PFSK-1 (cell line): ENCODE data around the gene KHDC4.

Experiments
- POLR2AphosphoS5 ChIP-seq: IDR thresholded peaks from 2 replicates; pipeline ENCODE4 v1.6.1; 2012; ENCODE audit warnings: low read depth, mild to moderate bottlenecking, control low read depth, low read length, moderate library complexity
- REST ChIP-seq, 2 experiments: IDR thresholded peaks; 2 replicates each; pipeline versions ENCODE4 v1.6.1 to v1.8.0; 2011 to 2012; ENCODE audit warnings: low read depth in 2 of 2, low read length in 2 of 2, control low read depth in 1 of 2, inconsistent platforms in 1 of 2, mild to moderate bottlenecking in 1 of 2, moderate library complexity in 1 of 2; ENCODE audit not compliant: insufficient read depth in 1 of 2
- TAF1 ChIP-seq: IDR thresholded peaks from 2 replicates; pipeline ENCODE4 v1.6.1; 2012; ENCODE audit warnings: low read length, control low read depth, borderline replicate concordance; ENCODE audit not compliant: insufficient read depth

- no peak for TF ChIP-seq TAF1
- no peak for TF ChIP-seq REST (IDR thresholded peaks at IDR 0.05; ENCODE audit: insufficient read depth in 1 of 2, low read depth in 2 of 2, low read length in 2 of 2)
- no peak for TF ChIP-seq POLR2AphosphoS5
Observed at GRCh38 chr1:155873860-155874259, 60.4 kb downstream of the KHDC4 start.
